ENCODE data around the gene KRT33A. TPM values are rescaled to one million over a fixed set of nuclear protein-coding genes. Genes with fewer than 3 reads are reported as not detected.
A peak's percentile ranks its signal among the peaks of the same experiment; 100 is the strongest.

The KRT33A gene
- total and polyA plus RNA-seq, 2 experiments from 2014 or later = not detected

DNA sequence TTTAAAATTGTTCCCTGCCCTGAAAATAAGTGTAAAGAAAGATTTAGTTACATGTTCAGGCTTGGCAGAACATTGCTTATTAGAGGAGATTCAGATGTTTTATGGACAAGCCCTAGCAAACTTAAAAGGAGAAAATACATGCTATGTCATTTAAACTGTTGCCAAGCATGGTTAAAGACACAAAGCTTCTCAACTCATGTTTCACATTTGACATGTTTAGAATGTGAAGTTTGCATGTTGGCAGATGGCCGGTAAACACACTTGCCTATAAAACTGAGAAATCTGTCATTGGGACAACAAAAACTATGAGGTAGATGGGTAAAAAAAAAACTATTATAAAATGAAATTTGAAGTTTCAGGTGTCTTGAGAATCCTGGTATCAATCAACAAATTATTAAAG lies 53.8 kb downstream of the KRT33A start:
- Histone ChIP-seq H4K20me1 (ENCODE audit: insufficient read depth, poor library complexity, severe bottlenecking) (no peaks in the 10 kb centered on the region), H3K27me3 (no peaks in the 10 kb centered on the region), H3K9me2 (replicated peaks; ENCODE audit: insufficient read depth) (no peaks in the 10 kb centered on the region), H2AFZ (no peak overlapping the region), H3K27ac (no peak overlapping the region), H3K79me2 (no peaks in the 10 kb centered on the region), H3K9me3 (ENCODE audit: low read depth) (no peaks in the 10 kb centered on the region), H3K36me3 (replicated peaks; ENCODE audit: insufficient read depth, low read depth) (no peaks in the 10 kb centered on the region), H3K4me2 (no peak overlapping the region), H3K4me1 (ENCODE audit: insufficient read depth) (no peaks in the 10 kb centered on the region), H3K4me3 (no peak overlapping the region)
- 66% methylated on average over 1 of the region's 1 CpG for WGBS (ENCODE audit: low lambda C conversion rate, missing lambda C conversion rate)
- peak; percentile 12 for DNase-seq (ENCODE audit: low spot score)
- no peak for TF ChIP-seq CTCF (IDR thresholded peaks at IDR 0.05; ENCODE audit: poor library complexity)
- TF ChIP-seq EZH2 (IDR thresholded peaks at IDR 0.05; ENCODE audit: borderline replicate concordance) = no peak
- TF ChIP-seq EZH2phosphoT487 (IDR thresholded peaks at IDR 0.05; ENCODE audit: low read depth, severe bottlenecking, unreplicated experiment) = peak; percentile 63

Other genes starting within 250 kb of the KRT33A start
Only the 30 nearest of the 34 such genes appear.
- gene KRTAP4-12, start 226.6 kb downstream of the KRT33A start, total RNA-seq = not detected in 2 replicates
- not detected in 2 replicates for gene KRTAP4-12, start 226.6 kb downstream of the KRT33A start, polyA plus RNA-seq
- gene KRTAP4-6, start 210.3 kb downstream of the KRT33A start, total RNA-seq = not detected in 2 replicates
- not detected in 2 replicates for gene KRTAP4-6, start 210.3 kb downstream of the KRT33A start, polyA plus RNA-seq
- gene KRTAP4-5, start 201.0 kb downstream of the KRT33A start, total RNA-seq = not detected in 2 replicates
- gene KRTAP4-5, start 201.0 kb downstream of the KRT33A start, polyA plus RNA-seq = not detected in 2 replicates
- not detected in 2 replicates for gene KRTAP4-4, start 190.1 kb downstream of the KRT33A start, total RNA-seq
- gene KRTAP4-4, start 190.1 kb downstream of the KRT33A start, polyA plus RNA-seq = not detected in 2 replicates
- not detected in 2 replicates for gene KRTAP4-3, start 182.6 kb downstream of the KRT33A start, total RNA-seq
- gene KRTAP4-3, start 182.6 kb downstream of the KRT33A start, polyA plus RNA-seq = not detected in 2 replicates
- gene KRTAP4-2, start 172.6 kb downstream of the KRT33A start, total RNA-seq = not detected in 2 replicates
- not detected in 2 replicates for gene KRTAP4-2, start 172.6 kb downstream of the KRT33A start, polyA plus RNA-seq
- gene KRTAP4-1, start 165.9 kb downstream of the KRT33A start, total RNA-seq = not detected in 2 replicates
- not detected in 2 replicates for gene KRTAP4-1, start 165.9 kb downstream of the KRT33A start, polyA plus RNA-seq
- gene KRTAP9-1, start 160.9 kb downstream of the KRT33A start, total RNA-seq = not detected in 2 replicates
- not detected in 2 replicates for gene KRTAP9-1, start 160.9 kb downstream of the KRT33A start, polyA plus RNA-seq
- not detected in 2 replicates for gene KRTAP9-2, start 124.2 kb downstream of the KRT33A start, total RNA-seq
- gene KRTAP9-2, start 124.2 kb downstream of the KRT33A start, polyA plus RNA-seq = not detected in 2 replicates
- not detected in 2 replicates for gene KRTAP9-3, start 118.4 kb downstream of the KRT33A start, total RNA-seq
- gene KRTAP9-3, start 118.4 kb downstream of the KRT33A start, polyA plus RNA-seq = not detected in 2 replicates
- not detected in 2 replicates for gene KRTAP9-8, start 112.8 kb downstream of the KRT33A start, total RNA-seq
- not detected in 2 replicates for gene KRTAP9-8, start 112.8 kb downstream of the KRT33A start, polyA plus RNA-seq
- not detected in 2 replicates for gene KRTAP9-4, start 101.1 kb downstream of the KRT33A start, total RNA-seq
- not detected in 2 replicates for gene KRTAP9-4, start 101.1 kb downstream of the KRT33A start, polyA plus RNA-seq
- gene KRTAP9-9, start 95.4 kb downstream of the KRT33A start, total RNA-seq = not detected in 2 replicates
- not detected in 2 replicates for gene KRTAP9-9, start 95.4 kb downstream of the KRT33A start, polyA plus RNA-seq
- not detected in 2 replicates for gene KRTAP9-6, start 85.5 kb downstream of the KRT33A start, total RNA-seq
- gene KRTAP9-6, start 85.5 kb downstream of the KRT33A start, polyA plus RNA-seq = not detected in 2 replicates
- gene KRTAP9-7, start 75.1 kb downstream of the KRT33A start, total RNA-seq = not detected in 2 replicates
- not detected in 2 replicates for gene KRTAP9-7, start 75.1 kb downstream of the KRT33A start, polyA plus RNA-seq
- not detected in 2 replicates for gene KRTAP29-1, start 48.0 kb downstream of the KRT33A start, total RNA-seq
- gene KRTAP29-1, start 48.0 kb downstream of the KRT33A start, polyA plus RNA-seq = not detected in 2 replicates
- gene KRTAP16-1, start 41.5 kb downstream of the KRT33A start, total RNA-seq = not detected in 2 replicates
- gene KRTAP16-1, start 41.5 kb downstream of the KRT33A start, polyA plus RNA-seq = not detected in 2 replicates
- gene KRTAP17-1, start 35.1 kb downstream of the KRT33A start, total RNA-seq = not detected in 2 replicates
- gene KRTAP17-1, start 35.1 kb downstream of the KRT33A start, polyA plus RNA-seq = 0.33 TPM in 1 of 2 replicates, not detected in the other
- gene KRT33B, start 19.0 kb upstream of the KRT33A start, total RNA-seq = not detected in 2 replicates
- gene KRT33B, start 19.0 kb upstream of the KRT33A start, polyA plus RNA-seq = 0.35 TPM in 1 of 2 replicates, not detected in the other
- 0.20 TPM in 1 of 2 replicates, not detected in the other for gene KRT34, start 31.5 kb upstream of the KRT33A start, total RNA-seq
- 0.71 TPM in 1 of 2 replicates, not detected in the other for gene KRT34, start 31.5 kb upstream of the KRT33A start, polyA plus RNA-seq
- not detected in 2 replicates for gene KRT31, start 46.8 kb upstream of the KRT33A start, total RNA-seq
- not detected in 2 replicates for gene KRT31, start 46.8 kb upstream of the KRT33A start, polyA plus RNA-seq
- not detected in 2 replicates for gene KRT37, start 73.8 kb upstream of the KRT33A start, total RNA-seq
- gene KRT37, start 73.8 kb upstream of the KRT33A start, polyA plus RNA-seq = not detected in 2 replicates
- not detected in 2 replicates for gene KRT38, start 90.2 kb upstream of the KRT33A start, total RNA-seq
- not detected in 2 replicates for gene KRT38, start 90.2 kb upstream of the KRT33A start, polyA plus RNA-seq
- not detected in 2 replicates for gene KRT32, start 116.6 kb upstream of the KRT33A start, total RNA-seq
- not detected in 2 replicates for gene KRT32, start 116.6 kb upstream of the KRT33A start, polyA plus RNA-seq
- gene KRT35, start 130.3 kb upstream of the KRT33A start, total RNA-seq = not detected in 2 replicates
- not detected in 2 replicates for gene KRT35, start 130.3 kb upstream of the KRT33A start, polyA plus RNA-seq
- not detected in 2 replicates for gene KRT36, start 139.1 kb upstream of the KRT33A start, total RNA-seq
- gene KRT36, start 139.1 kb upstream of the KRT33A start, polyA plus RNA-seq = not detected in 2 replicates
- 5.3 and 8.1 TPM in 2 replicates for gene KRT13, start 154.8 kb upstream of the KRT33A start, total RNA-seq
- 15.1 and 24.8 TPM in 2 replicates for gene KRT13, start 154.8 kb upstream of the KRT33A start, polyA plus RNA-seq
- 6.2 and 6.8 TPM in 2 replicates for gene KRT15, start 168.1 kb upstream of the KRT33A start, total RNA-seq
- 8.2 and 10.6 TPM in 2 replicates for gene KRT15, start 168.1 kb upstream of the KRT33A start, polyA plus RNA-seq
- 623 and 817 TPM in 2 replicates for gene KRT19, start 177.5 kb upstream of the KRT33A start, total RNA-seq
- gene KRT19, start 177.5 kb upstream of the KRT33A start, polyA plus RNA-seq = 1,343 and 1,722 TPM in 2 replicates
- not detected in 2 replicates for gene KRT9, start 221.2 kb upstream of the KRT33A start, total RNA-seq
- gene KRT9, start 221.2 kb upstream of the KRT33A start, polyA plus RNA-seq = not detected in 2 replicates